Right renal cortex interstitium (tissue), 3 donors: ENCODE results near the gene SASH1. TPM values are rescaled to one million over a fixed set of nuclear protein-coding genes. Genes with fewer than 3 reads are reported as not detected.
"Not testable (repeated sequence)": the region's sequence is repeated elsewhere in the genome, so short reads cannot be mapped to it uniquely, and the experiment has no call there.

Source experiments
- DNase-seq, 3 donors: peaks; one replicate each; pipeline ENCODE4 v3.0.0-alpha.2; 2013; ENCODE audit warnings: low read depth in 3 of 3, low spot score in 2 of 3
- polyA plus RNA-seq, 3 donors: library from polyadenylated mRNA; unstranded; fragments of 120-200 nt; gene quantifications; one replicate each; pipeline ENCODE4 v1.2.1, GENCODE V29; 2013; ENCODE audit not compliant: insufficient read length in 3 of 3

The SASH1 gene
- polyA plus RNA-seq, 3 donors = 26.7 to 27.7 (median 26.9) TPM

DNA sequence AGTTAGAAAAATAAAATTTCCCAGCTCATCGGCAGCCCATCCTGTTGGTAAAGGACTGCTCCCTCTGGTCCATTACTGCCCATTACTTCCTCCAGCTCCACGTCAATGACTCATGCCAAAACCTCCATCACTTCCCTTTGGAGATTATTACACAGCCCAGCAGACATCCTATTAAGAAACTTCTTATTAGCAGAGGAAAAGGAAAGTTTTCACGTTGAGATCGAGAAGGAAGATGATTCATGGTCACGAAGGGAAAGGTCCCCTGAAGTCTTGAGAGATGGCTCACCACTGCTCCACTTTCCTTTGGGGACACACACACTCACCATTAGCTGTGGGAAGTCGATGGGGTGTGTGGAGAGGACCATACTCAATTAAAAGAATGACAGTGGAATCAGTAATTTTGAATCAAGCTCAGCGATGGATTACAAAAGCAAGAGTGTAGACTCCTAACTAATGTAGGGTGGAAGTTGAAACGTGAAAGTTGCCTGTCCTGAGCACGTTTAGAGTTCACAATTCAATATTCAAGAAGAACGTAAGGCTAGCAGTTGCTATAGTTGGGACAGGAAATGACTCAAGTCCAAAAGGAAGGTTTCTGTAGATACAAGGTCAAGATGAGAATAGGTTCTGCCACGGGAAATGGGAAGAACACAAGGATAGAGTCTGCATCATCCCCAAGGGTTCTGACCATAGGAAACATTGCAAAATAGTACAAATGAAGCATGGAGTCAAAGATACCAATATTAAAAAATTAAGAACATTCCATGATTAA lies 21.6 kb downstream of the SASH1 start:
- no peak for DNase-seq

DNA sequence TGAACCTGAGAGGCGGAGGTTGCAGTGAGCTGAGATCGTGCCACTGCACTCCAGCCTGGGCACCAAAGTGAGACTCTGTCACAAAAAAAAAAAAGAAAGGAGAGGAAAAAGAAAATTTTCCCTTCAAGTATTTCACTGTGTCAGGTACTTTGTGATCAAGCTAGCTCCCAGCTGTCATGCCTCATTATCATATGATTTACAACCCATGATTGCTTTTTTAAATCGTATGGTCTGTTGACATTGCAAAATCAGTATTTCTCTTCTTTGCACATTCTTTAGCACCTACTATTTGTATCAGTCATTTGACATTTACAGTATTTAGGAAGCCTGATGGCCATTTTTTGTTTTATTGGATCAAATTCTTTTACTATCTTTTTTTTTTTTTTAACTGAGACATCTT lies 22.4 kb downstream of the SASH1 start:
- no peak for DNase-seq

DNA sequence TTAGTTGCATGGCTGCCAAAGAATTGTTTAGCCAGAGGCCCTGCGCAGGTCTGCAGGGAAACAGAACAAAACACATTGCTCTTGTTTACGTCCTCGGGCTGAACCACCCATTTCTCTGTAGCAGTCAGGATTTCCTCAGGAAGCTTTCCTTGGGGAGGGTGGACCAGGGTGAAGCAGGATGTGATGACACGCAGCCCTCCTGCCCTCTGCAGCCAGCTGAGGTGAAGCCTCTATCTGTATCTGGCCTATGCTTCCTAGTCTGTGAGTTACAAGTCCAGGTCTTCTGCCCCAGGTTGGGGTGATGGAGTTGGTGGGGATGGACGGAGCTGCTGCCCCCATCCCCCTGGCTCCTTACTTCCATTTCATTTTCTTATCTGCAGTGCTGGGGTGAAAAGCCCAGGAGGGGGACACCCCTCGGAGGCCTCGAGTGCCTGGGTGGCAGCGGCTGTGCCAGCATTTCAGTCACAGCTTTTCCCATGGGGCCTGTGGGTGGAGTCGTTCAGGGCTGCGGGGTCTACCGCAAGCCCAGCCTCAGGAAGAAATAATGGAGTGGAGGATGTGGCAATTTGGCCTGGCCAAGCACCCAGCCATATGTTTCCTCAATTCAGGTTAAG lies 24.9 kb downstream of the SASH1 start:
- no peak for DNase-seq

- DNase-seq = no peak
These were observed 27.5 kb downstream of the SASH1 start for GRCh38 chr6:148370176-148370575.

DNA sequence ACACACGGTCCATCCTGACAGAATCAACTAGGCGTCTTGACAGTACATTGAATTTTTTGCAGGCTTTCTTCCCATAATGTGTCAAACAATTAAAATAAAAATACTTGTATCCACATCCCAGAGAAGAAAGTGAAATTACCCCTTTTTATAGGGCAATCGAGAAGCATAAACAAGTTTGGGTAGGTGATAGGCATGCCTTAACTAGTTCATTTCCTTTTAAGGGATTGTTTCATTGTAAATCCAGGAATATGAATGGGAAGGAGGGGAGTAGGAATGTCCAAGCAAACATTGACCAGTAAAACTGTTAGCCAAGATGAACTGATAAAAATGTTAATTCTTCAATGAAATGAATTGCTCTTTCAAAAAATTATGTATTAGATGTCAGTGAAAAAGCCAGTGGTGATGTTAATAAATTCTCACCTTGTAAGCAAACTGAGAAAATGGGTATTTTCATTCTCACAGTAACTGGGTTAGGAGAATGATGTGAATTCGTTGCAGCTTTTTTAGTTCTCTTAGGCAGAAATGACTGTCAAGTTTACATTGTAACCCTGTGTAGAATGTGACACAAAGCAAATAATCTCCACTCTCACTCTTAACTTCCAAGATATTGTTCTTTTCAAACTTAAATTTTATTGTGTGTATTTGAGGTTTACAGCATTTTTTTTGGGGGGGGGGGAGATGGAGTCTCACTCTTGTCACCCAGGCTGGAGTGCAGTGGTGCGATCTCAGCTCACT lies 31.6 kb downstream of the SASH1 start:
- DNase-seq = no peak

DNA sequence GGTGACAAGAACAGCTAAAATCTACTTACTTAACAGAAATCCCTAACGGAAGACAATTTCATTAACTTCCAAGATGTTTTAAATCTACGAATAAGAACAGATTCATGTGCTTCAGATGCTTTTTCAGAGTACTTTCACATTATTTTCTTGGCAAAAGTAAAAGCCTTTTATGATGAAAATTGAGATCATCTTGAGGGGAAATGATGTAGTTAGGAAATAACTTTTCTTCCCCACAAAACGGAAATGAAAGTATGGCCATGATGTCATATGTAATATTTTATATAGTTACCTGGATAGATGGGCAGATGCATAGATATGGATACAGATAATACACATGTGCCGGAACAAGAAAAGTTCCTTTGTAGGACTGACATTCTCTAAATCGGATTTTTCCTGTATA lies 32.8 kb downstream of the SASH1 start:
- no peak for DNase-seq

DNA sequence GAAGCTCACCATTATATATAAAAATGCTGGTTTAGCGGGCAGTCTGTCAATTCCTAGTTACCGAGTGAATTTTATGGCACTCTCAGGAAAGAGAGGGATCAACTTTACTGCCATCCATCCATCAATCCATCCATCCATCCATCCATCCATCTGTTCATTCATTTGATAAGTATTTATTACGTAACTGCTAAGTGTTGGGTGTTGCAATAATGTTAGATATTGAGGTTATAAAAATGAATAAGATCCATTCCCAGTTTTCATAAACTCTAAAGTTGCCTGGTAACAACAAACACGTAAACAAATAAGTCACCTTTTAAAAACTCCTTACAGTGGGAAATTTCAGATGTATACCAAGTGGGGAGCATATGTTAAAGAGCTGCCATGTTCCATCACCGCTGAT lies 36.8 kb downstream of the SASH1 start:
- no peak for DNase-seq

DNA sequence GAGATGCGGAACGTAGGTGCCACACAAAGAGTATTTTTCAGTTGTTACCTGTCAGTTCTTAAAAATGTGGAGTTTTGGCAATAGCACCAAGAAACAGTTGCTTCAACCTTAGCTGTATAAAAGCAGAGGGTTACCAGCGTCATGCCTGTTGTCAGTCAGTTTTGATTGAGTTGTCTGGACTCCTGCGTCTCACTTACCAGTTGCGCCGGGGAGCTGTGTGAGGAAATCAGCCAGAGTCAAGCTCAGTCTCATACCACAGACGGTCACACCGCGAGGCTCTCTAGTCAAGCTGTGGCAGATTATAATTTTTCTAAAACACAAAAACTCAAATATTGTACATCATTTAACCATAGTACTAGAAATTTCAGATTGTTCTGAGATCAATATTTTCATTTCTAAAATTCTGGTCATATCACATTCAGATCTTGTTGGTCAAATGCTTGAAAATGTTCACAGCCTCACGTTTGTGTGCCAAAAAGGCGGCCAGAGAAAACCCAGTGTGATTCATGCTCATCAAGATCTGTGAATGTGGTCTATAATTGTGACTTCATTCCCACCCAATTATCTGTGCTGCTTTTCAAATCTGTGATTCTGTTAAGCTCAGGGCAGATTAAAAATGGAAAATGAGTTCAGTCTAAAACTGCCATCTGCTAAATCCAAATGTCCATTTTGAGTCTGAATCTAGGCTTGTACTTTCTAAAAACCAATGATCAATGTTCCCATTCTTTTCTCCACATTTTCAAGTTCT lies 37.5 kb downstream of the SASH1 start:
- no peak for DNase-seq

- DNase-seq = not testable (repeated sequence)
These were observed 39.4 kb downstream of the SASH1 start for GRCh38 chr6:148382051-148382450.

DNA sequence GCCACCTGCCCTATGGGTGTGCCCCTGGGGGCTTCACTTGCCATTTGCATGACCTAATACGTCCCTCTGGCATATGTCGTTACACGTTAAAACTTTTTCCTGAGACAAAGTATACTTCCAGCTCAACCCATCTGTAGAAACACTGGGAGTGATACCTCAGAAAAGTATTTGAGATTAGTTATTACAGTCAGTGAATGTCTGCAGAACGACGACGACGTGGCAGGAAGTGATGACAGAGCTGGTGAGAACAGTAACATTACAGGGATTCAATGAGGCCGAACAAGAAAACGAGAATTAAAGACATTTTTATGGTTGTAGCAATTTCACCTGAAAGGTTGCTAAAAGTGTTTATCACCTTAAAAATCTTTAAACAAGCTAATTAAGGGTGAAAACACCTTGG lies 40.2 kb downstream of the SASH1 start:
- DNase-seq = no peak

DNA sequence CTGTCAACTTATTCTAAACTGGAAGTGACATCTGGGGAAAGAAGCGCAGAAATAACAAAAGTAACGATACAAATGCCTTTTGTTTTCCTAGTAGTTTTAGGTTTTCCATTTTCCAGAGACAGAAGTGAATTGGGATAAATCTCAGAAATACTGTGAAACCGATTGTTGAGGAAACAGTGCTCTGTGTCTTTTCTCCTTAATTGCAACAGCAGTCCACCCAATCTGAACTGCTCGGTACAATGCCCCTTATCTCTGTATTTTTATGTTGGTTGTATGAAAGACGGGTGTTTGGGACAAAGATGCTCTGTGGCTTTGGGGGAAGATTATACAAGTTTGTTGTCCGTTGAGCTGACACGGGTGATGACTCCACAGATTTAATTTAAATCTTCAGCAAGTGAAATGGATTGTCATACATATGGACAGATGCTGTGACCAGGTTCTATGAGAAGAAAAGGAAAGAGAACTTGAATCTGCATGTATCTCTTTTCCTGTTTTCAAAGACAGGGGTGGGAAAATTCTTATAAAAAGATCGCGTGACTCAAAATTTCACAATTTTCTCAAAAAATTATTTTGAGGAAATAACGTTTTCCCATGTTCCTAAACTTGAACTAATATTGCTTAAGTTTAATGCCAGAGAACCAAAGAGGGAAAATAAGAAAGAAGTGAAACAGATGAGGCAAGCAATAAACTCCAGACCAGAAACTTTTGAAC lies 41.2 kb downstream of the SASH1 start:
- no peak for DNase-seq

DNA sequence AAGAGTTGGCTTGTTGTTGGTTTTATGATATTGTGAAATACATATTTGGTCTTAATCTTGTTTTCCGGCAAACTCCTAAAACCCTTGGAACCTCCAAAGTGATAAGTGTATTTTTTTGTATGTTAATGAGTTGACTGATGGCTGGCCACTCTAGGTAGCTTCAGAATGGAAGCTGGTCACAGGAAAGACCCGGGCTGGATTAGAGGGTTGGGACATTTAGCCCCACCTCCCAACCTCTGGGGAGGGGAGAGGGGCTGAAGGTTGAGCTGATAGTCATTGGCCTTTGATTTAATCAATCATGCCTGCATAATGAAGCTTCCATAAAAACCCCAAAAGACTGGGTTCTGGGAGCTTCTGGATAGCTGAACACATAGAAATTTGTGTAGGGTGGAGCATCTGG lies 42.7 kb downstream of the SASH1 start:
- DNase-seq = no peak

GRCh38 chr6:148388521-148388920 lies 45.9 kb downstream of the SASH1 start:
- no peak for DNase-seq

DNA sequence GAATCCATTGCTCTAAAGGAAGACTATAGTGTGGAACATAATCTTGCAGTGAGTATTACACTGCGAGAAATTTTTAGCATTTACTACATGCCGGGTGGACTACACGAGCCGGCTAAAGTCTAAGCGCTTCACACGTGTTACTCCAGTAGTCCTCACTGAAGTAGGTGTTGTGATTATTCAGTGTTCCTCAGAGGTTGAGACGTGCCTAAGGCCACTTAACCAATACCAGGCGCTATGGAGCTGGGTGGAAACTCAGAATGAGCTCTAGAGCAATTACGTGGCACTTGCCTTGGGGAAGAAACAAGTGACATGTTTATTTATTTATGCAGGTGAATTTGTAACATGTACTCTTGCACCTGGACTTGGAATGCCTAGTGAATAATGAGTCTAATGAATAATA lies 46.4 kb downstream of the SASH1 start:
- no peak for DNase-seq

- DNase-seq = no peak
These were observed 47.3 kb downstream of the SASH1 start for GRCh38 chr6:148389917-148390316.

DNA sequence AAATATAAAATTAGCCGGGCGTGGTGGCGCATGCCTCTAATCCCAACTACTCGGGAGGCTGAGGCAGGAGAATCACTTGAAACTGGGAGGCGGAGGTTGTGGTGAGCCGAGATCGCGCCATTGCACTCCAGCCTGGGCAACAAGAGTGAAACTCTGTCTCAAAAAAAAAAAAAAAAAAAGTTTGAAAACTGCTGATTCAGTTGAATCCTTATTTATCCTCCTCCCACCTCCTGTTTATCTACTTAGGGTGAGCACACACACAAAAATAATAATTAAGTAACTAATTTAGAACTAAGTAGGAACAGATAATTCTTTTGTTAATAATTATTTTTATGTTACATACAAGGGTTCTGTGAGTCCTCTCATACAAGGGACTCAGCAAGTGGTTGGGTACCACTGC lies 49.5 kb downstream of the SASH1 start:
- not testable (repeated sequence) for DNase-seq

GRCh38 chr6:148392671-148393070 lies 50.0 kb downstream of the SASH1 start:
- DNase-seq = no peak

DNA sequence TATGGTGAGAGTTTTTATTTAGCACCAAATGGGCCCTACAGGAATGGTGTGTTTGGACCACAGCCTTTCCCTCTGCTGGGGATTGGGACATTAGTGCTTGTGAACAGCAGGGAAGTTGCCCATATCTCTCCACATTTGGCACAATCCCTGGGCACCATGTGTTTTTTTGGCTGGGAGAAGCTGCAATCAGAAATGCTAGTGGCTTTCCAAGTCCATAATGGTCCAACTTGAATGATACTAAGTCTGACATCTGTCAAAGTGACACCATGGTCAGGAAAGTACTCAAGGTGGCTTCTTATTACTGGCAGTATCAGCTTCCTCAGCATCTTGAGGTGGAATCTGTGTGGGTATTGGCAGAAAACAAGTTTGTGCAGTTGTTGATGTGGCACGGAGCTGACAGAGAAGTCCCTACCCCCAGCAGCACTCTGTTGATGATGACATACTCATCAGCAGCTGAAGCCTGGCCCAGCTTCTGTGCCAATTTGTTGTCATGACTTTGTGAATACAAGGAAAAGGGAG lies 53.0 kb downstream of the SASH1 start:
- no peak for DNase-seq

DNA sequence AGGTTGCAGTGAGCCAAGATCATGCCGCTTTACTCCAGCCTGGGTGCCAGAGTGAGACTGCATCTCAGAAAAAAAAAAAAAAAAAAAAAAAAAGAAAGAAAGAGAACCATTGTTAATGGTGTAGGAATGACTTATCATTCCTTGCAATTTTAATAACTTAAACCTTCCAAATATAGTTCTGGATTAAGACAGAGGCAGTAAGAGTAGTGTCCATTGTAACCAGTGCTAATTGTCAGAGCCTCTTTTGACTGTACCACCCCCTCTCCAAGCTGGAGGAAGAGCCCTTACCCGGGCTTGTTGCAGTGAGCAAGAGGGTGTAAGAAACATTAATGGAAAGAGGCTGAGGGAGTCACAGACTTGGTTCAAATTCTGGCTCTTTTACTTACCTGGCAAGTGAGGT lies 53.8 kb downstream of the SASH1 start:
- no peak for DNase-seq

DNA sequence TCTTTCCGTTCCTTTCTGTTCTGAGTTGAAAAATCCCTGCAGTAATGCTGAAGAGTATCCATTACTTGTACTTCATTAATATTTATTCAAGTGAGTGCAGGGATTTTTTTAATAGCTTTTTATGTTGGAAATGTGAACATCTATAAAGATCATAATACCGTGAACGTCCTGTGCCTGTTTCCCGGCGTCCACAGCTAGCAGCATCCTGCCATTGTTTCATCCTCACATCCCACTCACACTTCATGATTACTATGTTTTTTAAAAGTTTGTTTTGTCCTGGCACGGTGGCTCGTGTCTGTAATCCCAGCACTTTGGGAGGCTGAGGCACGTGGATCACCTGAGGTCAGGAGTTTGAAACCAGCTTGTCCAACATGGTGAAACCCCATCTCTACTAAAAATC lies 54.3 kb downstream of the SASH1 start:
- DNase-seq = no peak
